Measurements from ENCODE around the gene AMT. TPM values are rescaled to one million over a fixed set of nuclear protein-coding genes. Genes with fewer than 3 reads are reported as not detected.
A peak's percentile ranks its signal among the peaks of the same experiment; 100 is the strongest.

Gene AMT
- total RNA-seq, 2 experiments from 2014 or later: 5.3 to 6.0 TPM

DNA sequence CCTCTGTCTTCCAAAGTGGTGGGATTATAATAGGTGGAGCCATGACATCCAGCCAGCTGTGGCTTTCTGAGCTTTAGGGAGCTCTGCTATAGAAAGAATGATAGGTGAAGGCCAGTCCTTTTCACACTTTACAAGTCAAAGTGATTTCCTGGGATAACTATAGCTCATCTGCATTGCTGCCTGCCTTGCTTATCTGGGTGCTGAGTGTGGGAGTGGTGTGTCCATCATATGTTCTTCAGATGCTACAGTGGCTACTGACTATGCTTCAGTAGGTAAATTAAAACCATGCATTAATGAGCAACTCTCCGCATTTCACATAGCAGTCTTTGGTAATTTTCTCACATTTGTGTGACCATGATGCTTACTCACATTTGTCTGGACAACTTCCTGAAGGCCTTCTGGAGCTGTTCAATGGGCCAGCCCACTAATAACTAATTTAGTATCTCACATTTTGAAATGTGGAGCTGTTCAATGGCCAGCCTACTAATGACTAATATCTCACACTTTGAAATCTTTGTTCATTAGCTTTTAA, 33.9 kb downstream of the AMT start:
- Histone ChIP-seq H3K27ac (ENCODE audit: low read depth, low read length, poor library complexity, severe bottlenecking) (no peak overlapping the region), H2AFZ (ENCODE audit: low read length) (no peak overlapping the region), H3K36me3 (ENCODE audit: insufficient read depth, low read length) (peaks cover 64% of the 10 kb centered on the region), H3K9me2 (ENCODE audit: insufficient read depth, low read length) (no peaks in the 10 kb centered on the region), H3K79me2 (ENCODE audit: insufficient read depth, low read depth, low read length) (peaks cover 99% of the 10 kb centered on the region), H3K4me3 (ENCODE audit: low read depth, low read length, poor library complexity, severe bottlenecking) (no peak overlapping the region), H3K9me3 (ENCODE audit: low read length) (no peaks in the 10 kb centered on the region), H3K4me2 (ENCODE audit: low read length) (no peak overlapping the region), H4K20me1 (ENCODE audit: insufficient read depth, low read length) (peaks cover 18% of the 10 kb centered on the region), H3K4me1 (ENCODE audit: insufficient read depth, low read length, poor library complexity, severe bottlenecking) (peaks cover 26% of the 10 kb centered on the region)
- no TSS peak for BruUV-seq (replicated peaks)
- ChIA-PET POLR2A (interaction anchor here (0.6 to 1.1 kb wide), 4 partner anchors 23 to 184 kb away, joined by 3 to 9 read pairs (median 4); partner anchors contain the start of genes RHOA and TCTA), CTCF (ENCODE audit: unreplicated experiment) (no interaction called here)
- no peak for DNase-seq (ENCODE audit: low spot score)
- TF ChIP-seq, protein P1, sequence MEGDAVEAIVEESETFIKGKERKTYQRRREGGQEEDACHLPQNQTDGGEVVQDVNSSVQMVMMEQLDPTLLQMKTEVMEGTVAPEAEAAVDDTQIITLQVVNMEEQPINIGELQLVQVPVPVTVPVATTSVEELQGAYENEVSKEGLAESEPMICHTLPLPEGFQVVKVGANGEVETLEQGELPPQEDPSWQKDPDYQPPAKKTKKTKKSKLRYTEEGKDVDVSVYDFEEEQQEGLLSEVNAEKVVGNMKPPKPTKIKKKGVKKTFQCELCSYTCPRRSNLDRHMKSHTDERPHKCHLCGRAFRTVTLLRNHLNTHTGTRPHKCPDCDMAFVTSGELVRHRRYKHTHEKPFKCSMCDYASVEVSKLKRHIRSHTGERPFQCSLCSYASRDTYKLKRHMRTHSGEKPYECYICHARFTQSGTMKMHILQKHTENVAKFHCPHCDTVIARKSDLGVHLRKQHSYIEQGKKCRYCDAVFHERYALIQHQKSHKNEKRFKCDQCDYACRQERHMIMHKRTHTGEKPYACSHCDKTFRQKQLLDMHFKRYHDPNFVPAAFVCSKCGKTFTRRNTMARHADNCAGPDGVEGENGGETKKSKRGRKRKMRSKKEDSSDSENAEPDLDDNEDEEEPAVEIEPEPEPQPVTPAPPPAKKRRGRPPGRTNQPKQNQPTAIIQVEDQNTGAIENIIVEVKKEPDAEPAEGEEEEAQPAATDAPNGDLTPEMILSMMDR (conservative IDR thresholded peaks at IDR 0.05; ENCODE audit: low read length): no peak
- TF ChIP-seq EZH2phosphoT487 (IDR thresholded peaks at IDR 0.05; ENCODE audit: borderline replicate concordance, low read depth, low read length): no peak
- intact Hi-C loops (cut with micrococcal nuclease; ENCODE audit: unreplicated experiment): no loop called here

DNA sequence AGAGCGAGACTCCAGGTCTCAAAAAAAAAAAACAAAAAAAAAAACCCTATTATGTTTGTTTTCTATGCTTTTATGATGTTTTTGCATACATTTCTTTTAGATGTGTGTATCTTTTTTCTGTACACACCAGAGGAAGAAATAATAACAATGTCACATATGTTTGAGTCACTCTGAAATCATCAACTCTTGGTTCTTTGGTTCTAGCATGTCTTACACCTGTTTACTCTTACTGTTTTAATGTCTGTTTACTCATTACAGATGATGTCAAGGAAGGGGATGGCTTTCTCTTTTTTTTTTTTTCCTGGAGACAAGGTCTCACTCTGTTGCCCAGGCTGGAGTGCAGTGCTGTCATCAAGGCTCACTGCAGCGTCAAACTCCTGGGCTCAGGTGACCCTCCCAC, 34.6 kb downstream of the AMT start:
- no TSS peak for BruUV-seq (replicated peaks)
- DNase-seq (ENCODE audit: low spot score): no peak
- Histone ChIP-seq H3K36me3 (ENCODE audit: insufficient read depth, low read length) (peaks cover 64% of the 10 kb centered on the region), H3K4me1 (ENCODE audit: insufficient read depth, low read length, poor library complexity, severe bottlenecking) (peaks cover 26% of the 10 kb centered on the region), H3K79me2 (ENCODE audit: insufficient read depth, low read depth, low read length) (peaks cover 99% of the 10 kb centered on the region), H3K4me3 (ENCODE audit: low read depth, low read length, poor library complexity, severe bottlenecking) (no peak overlapping the region), H3K9me3 (ENCODE audit: low read length) (no peaks in the 10 kb centered on the region), H2AFZ (ENCODE audit: low read length) (no peak overlapping the region), H3K4me2 (ENCODE audit: low read length) (no peak overlapping the region), H3K9me2 (ENCODE audit: insufficient read depth, low read length) (no peaks in the 10 kb centered on the region), H3K27ac (ENCODE audit: low read depth, low read length, poor library complexity, severe bottlenecking) (no peak overlapping the region), H4K20me1 (ENCODE audit: insufficient read depth, low read length) (peaks cover 16% of the 10 kb centered on the region)
- intact Hi-C loops (cut with micrococcal nuclease; ENCODE audit: unreplicated experiment): no loop called here
- TF ChIP-seq, protein P1 (conservative IDR thresholded peaks at IDR 0.05; ENCODE audit: low read length): no peak
- no peak for TF ChIP-seq EZH2phosphoT487 (IDR thresholded peaks at IDR 0.05; ENCODE audit: borderline replicate concordance, low read depth, low read length)
- POLR2A ChIA-PET: interaction anchor here (0.6 kb wide), 1 partner anchor 31 kb away, joined by 9 read pairs; no protein-coding TSS in a partner anchor
- CTCF ChIA-PET (ENCODE audit: unreplicated experiment): no interaction called here

DNA sequence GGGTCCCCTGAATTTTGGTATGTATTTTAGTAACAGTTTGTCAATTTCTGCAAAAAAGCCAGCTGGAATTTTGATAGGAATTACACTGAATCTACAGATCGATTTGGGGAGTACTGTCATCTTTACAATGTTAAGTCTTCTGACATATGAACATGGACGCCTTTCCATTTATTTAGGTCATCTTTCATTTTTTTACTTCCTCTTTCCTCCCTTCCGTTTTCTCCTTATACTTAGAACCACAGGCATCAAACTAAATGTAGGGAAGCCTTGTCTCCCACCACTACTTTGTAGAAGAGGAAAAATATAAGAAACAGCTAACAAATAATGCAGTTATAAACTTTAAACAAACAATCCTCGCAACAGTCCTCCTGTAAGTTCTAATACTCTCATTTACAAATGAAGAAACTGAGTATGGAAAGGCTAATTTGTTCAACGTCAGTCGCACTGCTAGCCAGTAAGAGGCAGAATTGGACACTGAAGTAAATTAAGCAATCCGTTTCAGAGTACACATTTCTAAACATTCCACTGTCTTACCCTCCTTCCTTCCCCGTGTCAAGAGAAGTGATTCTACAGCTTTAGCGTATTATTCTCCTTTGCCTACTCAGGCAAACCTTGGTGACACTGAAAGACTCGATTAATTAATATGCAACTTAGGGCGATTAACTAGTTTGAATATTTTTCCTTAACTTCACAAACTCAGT, 36.1 kb downstream of the AMT start:
- Histone ChIP-seq H3K9me2 (ENCODE audit: insufficient read depth, low read length) (no peaks in the 10 kb centered on the region), H3K4me3 (ENCODE audit: low read depth, low read length, poor library complexity, severe bottlenecking) (no peak overlapping the region), H2AFZ (ENCODE audit: low read length) (no peak overlapping the region), H3K4me2 (ENCODE audit: low read length) (peak overlapping the region; percentile 7; the same call in 1 of the 2 replicates), H3K27ac (ENCODE audit: low read depth, low read length, poor library complexity, severe bottlenecking) (no peak overlapping the region), H3K79me2 (ENCODE audit: insufficient read depth, low read depth, low read length) (peaks cover 99% of the 10 kb centered on the region), H4K20me1 (ENCODE audit: insufficient read depth, low read length) (peaks cover 12% of the 10 kb centered on the region; the same call in 1 of the 2 replicates), H3K4me1 (ENCODE audit: insufficient read depth, low read length, poor library complexity, severe bottlenecking) (peaks cover 26% of the 10 kb centered on the region), H3K36me3 (ENCODE audit: insufficient read depth, low read length) (peaks cover 62% of the 10 kb centered on the region), H3K9me3 (ENCODE audit: low read length) (no peaks in the 10 kb centered on the region)
- TF ChIP-seq, protein P1 (conservative IDR thresholded peaks at IDR 0.05; ENCODE audit: low read length): no peak
- TF ChIP-seq EZH2phosphoT487 (IDR thresholded peaks at IDR 0.05; ENCODE audit: borderline replicate concordance, low read depth, low read length): no peak
- no TSS peak for BruUV-seq (replicated peaks)
- intact Hi-C loops (cut with micrococcal nuclease; ENCODE audit: unreplicated experiment): no loop called here
- CTCF ChIA-PET (ENCODE audit: unreplicated experiment): no interaction called here
- POLR2A ChIA-PET: interaction anchor here (0.6 kb wide), 1 partner anchor 43 kb away, joined by 3 read pairs; the partner anchor contains the start of gene NICN1
- DNase-seq (ENCODE audit: low spot score): no peak

Data from OCI-LY7 (cell line).